ENCODE results near the gene PITPNC1.

The PITPNC1 gene

DNA sequence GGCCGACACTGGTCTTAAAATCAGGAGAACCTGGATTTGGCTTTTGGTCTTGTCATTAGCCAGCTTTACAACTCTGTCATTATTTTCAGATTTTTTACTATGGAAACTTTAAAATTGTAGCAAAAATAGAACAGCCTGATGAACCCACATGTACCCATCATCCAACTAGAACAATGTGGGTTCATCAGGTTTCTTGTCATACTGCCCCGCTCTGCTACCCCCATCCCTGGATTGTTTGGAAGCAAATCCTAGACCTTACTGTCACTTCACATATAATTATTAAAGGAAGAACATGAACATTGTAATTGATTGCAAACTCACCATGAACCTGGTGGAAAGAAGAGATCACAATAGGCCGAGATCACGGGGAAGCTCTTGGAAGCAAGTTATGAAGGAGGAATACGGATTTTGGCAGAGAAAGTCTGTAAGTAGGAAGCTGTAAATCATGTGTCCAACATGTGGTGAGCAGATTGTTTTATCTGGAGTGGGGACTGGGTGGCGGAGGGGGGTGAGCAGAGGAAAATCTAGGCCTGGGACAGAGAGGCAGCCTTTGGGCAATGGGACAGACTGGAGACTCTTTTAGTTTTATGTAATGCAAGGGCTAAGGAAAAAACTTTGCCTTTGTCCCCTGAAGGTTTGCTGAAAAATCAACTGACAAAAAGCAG lies 67.0 kb downstream of the PITPNC1 start:
- TF ChIP-seq, protein P1, sequence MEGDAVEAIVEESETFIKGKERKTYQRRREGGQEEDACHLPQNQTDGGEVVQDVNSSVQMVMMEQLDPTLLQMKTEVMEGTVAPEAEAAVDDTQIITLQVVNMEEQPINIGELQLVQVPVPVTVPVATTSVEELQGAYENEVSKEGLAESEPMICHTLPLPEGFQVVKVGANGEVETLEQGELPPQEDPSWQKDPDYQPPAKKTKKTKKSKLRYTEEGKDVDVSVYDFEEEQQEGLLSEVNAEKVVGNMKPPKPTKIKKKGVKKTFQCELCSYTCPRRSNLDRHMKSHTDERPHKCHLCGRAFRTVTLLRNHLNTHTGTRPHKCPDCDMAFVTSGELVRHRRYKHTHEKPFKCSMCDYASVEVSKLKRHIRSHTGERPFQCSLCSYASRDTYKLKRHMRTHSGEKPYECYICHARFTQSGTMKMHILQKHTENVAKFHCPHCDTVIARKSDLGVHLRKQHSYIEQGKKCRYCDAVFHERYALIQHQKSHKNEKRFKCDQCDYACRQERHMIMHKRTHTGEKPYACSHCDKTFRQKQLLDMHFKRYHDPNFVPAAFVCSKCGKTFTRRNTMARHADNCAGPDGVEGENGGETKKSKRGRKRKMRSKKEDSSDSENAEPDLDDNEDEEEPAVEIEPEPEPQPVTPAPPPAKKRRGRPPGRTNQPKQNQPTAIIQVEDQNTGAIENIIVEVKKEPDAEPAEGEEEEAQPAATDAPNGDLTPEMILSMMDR (IDR thresholded peaks at IDR 0.05; ENCODE audit: insufficient read depth, low read length, missing control alignments), result no peak
- ChIA-PET CTCF (no interaction called here), POLR2A (no interaction called here)
- no peak for DNase-seq (ENCODE audit: low read depth, low spot score)
- no peak overlapping the region for H3K4me3 ChIP-seq (ENCODE audit: low read depth, low read length)

DNA sequence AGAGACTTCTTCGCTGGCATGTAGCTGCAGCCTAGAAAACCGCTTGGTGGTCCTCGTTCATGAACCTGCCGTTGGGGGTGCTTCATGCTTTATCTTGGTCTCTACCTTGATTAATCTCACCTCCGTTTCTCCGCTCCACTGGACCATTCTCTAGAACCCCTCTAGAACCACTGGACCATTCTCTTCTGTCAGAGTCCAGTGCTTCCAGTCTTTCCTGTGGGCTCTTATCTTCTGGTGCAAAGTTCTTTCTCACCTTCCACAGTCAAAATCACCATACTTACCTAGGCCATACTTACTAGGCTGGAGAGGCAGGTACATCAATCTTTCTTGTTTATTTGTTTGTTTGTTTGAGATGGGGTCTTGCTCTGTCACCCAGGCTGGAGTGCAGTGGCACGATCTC lies 71.4 kb downstream of the PITPNC1 start:
- TF ChIP-seq, protein P1 (IDR thresholded peaks at IDR 0.05; ENCODE audit: insufficient read depth, low read length, missing control alignments), result no peak
- POLR2A ChIA-PET, result interaction anchor here (0.7 kb wide), 1 partner anchor 23 kb away, joined by 5 read pairs; no protein-coding TSS in a partner anchor
- CTCF ChIA-PET, result no interaction called here
- no peak overlapping the region for H3K4me3 ChIP-seq (ENCODE audit: low read depth, low read length)
- DNase-seq (ENCODE audit: low read depth, low spot score), result no peak

DNA sequence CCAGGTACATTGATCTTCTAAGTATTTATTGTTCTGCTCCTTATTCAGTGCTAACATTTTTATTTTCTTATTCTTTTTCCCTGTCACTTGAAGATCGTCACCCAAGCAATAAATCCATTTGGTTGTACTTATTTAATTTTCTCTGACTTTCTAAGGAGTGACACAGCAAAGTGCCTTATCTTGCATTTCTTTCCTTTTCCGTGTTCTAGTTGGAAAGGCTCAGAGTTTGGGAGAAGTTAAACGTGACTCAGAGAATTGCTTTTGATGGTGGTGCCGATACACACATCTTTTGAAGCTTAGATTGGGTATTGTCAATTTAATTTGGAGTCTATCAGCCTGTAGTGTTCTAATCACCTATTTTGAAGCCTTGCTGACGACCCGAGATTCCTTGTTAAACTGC lies 72.0 kb downstream of the PITPNC1 start:
- ChIA-PET POLR2A (no interaction called here), CTCF (interaction anchor here (0.9 kb wide), 1 partner anchor 27 kb away, joined by 5 read pairs; no protein-coding TSS in a partner anchor)
- DNase-seq (ENCODE audit: low read depth, low spot score), result no peak
- TF ChIP-seq, protein P1 (IDR thresholded peaks at IDR 0.05; ENCODE audit: insufficient read depth, low read length, missing control alignments), result no peak
- no peak overlapping the region for H3K4me3 ChIP-seq (ENCODE audit: low read depth, low read length)

DNA sequence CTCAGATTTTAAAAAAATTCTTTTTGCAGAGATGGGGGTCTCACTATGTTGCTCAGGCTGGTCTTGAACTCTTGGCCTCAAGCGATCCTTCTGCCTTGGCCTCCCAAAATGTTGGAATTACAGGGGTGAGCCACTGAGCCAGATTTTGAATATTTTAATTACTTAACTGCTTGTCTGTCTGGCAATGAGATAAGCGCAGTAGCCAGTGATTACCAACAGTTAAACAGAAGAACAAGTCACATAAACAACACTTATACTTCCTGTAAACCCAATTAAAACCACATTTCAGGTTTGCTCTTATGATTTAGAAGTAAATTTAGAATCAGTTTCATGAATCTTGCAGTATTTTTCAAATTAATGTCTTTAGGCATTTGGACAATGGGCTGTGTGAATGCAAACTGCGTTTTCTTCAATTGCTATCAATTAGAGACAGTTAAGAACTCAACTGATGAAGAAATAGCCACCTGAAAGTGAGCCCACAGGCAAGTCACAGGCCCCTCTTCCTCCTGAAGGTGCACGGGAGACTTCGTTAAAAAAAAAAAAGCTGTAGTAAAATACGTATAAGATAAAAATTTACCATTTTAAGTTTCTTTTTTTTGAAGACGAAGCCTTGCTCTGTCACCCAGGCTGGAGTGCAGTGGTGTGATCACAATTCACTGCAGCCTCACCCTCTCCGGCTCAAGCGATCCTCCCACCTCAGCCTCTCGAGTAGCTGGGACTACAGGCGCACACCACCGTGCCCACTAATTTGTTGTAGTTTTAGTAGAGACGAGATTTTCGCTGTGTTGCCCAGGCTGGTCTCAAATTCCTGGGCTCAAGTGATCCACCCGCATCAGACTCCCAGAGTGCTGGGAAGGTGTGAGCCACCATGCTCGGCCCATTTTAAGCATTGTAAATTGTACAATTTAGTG lies 73.0 kb downstream of the PITPNC1 start:
- CTCF ChIA-PET, result interaction anchor here (0.9 kb wide), 1 partner anchor 26 kb away, joined by 5 read pairs; no protein-coding TSS in a partner anchor
- TF ChIP-seq, protein P1 (IDR thresholded peaks at IDR 0.05; ENCODE audit: insufficient read depth, low read length, missing control alignments), result no peak
- POLR2A ChIA-PET, result no interaction called here
- H3K4me3 ChIP-seq (ENCODE audit: low read depth, low read length), result no peak overlapping the region
- no peak for DNase-seq (ENCODE audit: low read depth, low spot score)

DNA sequence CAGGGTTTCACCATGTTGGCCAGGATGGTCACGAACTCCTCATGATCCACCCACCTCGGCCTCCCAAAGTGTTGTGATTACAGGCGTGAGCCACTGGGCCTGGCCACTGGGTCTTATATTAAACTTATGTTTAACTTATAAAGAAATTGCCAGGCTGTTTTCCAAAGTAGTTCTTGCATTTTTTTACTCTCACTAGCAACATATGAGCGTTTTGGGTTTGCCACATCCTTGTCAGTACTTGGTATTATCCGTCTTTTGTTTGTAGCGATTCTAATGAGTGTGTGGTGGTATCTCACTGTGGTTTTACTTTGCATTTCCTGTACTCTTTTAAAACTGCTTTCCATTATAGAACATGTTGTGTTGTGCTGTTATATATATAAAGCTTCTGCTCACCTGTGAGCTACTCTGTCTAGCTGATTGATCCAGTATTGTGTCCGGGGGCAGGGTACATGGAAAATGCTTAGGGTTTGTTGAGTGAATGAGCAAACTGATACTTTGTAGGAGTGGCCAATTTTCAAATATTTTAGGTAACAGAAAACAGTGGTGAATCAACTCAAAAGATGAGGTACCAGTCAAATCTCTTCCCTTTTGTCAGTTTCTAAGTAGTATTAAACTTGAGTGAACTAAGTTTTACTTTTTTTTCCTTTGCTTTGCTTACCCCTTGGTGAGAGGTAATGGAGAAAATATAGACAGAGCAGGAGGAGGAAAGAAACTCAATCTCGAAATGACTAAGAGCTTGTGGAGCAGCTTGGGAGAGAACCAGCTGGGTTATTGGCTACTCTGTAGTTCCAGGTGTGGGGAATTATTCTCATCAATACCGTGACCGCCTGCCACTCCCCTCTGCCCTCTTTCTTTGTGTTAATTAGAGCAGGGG lies 75.8 kb downstream of the PITPNC1 start:
- H3K4me3 ChIP-seq (ENCODE audit: low read depth, low read length), result no peak overlapping the region
- no peak for DNase-seq (ENCODE audit: low read depth, low spot score)
- TF ChIP-seq, protein P1 (IDR thresholded peaks at IDR 0.05; ENCODE audit: insufficient read depth, low read length, missing control alignments), result no peak
- POLR2A ChIA-PET, result no interaction called here
- CTCF ChIA-PET, result interaction anchor here (1.0 to 1.6 kb wide), 3 partner anchors 9 to 23 kb away, joined by 3 to 5 read pairs (median 4); no protein-coding TSS in a partner anchor
